DND-41 (cell line): Measurements from ENCODE around the gene DDX28.

Experiments
- ATAC-seq: fragments of 200-7000 bp; cut with Tn5 transposase; 3 replicates; pipeline ENCODE4 v1.9.1; 2021; ENCODE audit warnings: low read depth; ENCODE audit not compliant: insufficient read depth
- DNase-seq: peaks from one replicate; pipeline ENCODE4 v3.0.0-alpha.2; 2020
- H2AFZ ChIP-seq: 2 replicates; pipeline ENCODE4 v1.6.0; 2012; ENCODE audit warnings: low read depth, low read length
- H3K27ac ChIP-seq: 2 replicates; pipeline ENCODE4 v1.5.1; 2012; ENCODE audit warnings: low read length, inconsistent platforms
- H3K27me3 ChIP-seq: fragments of 200-600 bp; sonication (generic); 2 replicates; pipeline ENCODE4 v1.6.0; 2012; ENCODE audit warnings: low read length, mild to moderate bottlenecking, inconsistent platforms; ENCODE audit not compliant: insufficient read depth, poor library complexity
- H3K36me3 ChIP-seq: 2 replicates; pipeline ENCODE4 v1.5.1; 2012; ENCODE audit warnings: low read length, inconsistent platforms; ENCODE audit not compliant: insufficient read depth
- H3K4me1 ChIP-seq: 2 replicates; pipeline ENCODE4 v1.5.1; 2012; ENCODE audit warnings: mild to moderate bottlenecking, low read length; ENCODE audit not compliant: insufficient read depth
- H3K4me2 ChIP-seq: 2 replicates; pipeline ENCODE4 v1.6.0; 2012; ENCODE audit warnings: mild to moderate bottlenecking, moderate library complexity, low read length, inconsistent platforms; ENCODE audit not compliant: insufficient read depth
- H3K4me3 ChIP-seq, 2 experiments: fragments of 200-600 bp in 1 of 2; shearing (Covaris generic) in 1 of 2; 2 replicates each; pipeline ENCODE4 v1.5.1; 2012 to 2016; ENCODE audit warnings: inconsistent platforms in 2 of 2, low read length in 2 of 2, mild to moderate bottlenecking in 2 of 2, low read depth in 1 of 2, moderate library complexity in 1 of 2
- H3K79me2 ChIP-seq: 2 replicates; pipeline ENCODE4 v1.6.0; 2012; ENCODE audit warnings: low read length, inconsistent platforms; ENCODE audit not compliant: insufficient read depth
- H3K9ac ChIP-seq: 2 replicates; pipeline ENCODE4 v1.6.0; 2012; ENCODE audit warnings: low read depth, mild to moderate bottlenecking, inconsistent platforms, low read length, moderate library complexity
- H3K9me3 ChIP-seq: 2 replicates; pipeline ENCODE4 v1.5.1; 2012; ENCODE audit warnings: low read length, moderate library complexity, mild to moderate bottlenecking, inconsistent platforms; ENCODE audit not compliant: insufficient read depth, severe bottlenecking
- H4K20me1 ChIP-seq: 2 replicates; pipeline ENCODE4 v1.6.0; 2012; ENCODE audit warnings: low read length; ENCODE audit not compliant: insufficient read depth
- CTCF ChIP-seq: IDR thresholded peaks from 2 replicates; pipeline ENCODE4 v1.5.1; 2012; ENCODE audit warnings: borderline replicate concordance, low read length, moderate library complexity, mild to moderate bottlenecking; ENCODE audit not compliant: poor library complexity, severe bottlenecking; ENCODE audit errors: extremely low read depth
- EZH2 ChIP-seq: IDR thresholded peaks from 3 replicates; pipeline ENCODE4 v1.6.1; 2012; ENCODE audit warnings: borderline replicate concordance, low read depth, mild to moderate bottlenecking, moderate library complexity, low read length, inconsistent platforms; ENCODE audit not compliant: severe bottlenecking

The DDX28 gene

GRCh38 chr16:68064791-68065365, 41.8 kb upstream of the DDX28 start:
- peak; percentile 90 for ATAC-seq
- no peak overlapping the region for H3K9ac ChIP-seq
- peak; percentile 80 for DNase-seq
- peaks cover 26% of the 10 kb centered on the region for H3K36me3 ChIP-seq
- H3K4me2 ChIP-seq, result no peak overlapping the region
- H3K27me3 ChIP-seq, result no peaks in the 10 kb centered on the region
- H3K4me3 ChIP-seq, result no peak overlapping the region
- TF ChIP-seq CTCF, result peak; percentile 92
- TF ChIP-seq EZH2, result no peak
- H3K79me2 ChIP-seq, result no peaks in the 10 kb centered on the region
- H3K27ac ChIP-seq, result 0 out of 2 replicates have a peak overlapping the region, but pooled peaks have one; percentile 1
- H3K9me3 ChIP-seq, result no peaks in the 10 kb centered on the region
- peaks cover 6% of the 10 kb centered on the region for H3K4me1 ChIP-seq
- H2AFZ ChIP-seq, result no peak overlapping the region
- H4K20me1 ChIP-seq, result no peaks in the 10 kb centered on the region

- Histone ChIP-seq H4K20me1 (no peaks in the 10 kb centered on the region), H3K27ac (no peak overlapping the region), H3K9me3 (no peaks in the 10 kb centered on the region), H3K79me2 (no peaks in the 10 kb centered on the region), H3K9ac (no peak overlapping the region), H3K4me1 (no peaks in the 10 kb centered on the region), H3K36me3 (peaks cover 26% of the 10 kb centered on the region), H2AFZ (no peak overlapping the region), H3K27me3 (no peaks in the 10 kb centered on the region), H3K4me2 (no peak overlapping the region), H3K4me3 (no peak overlapping the region)
- DNase-seq (peak; percentile 50), ATAC-seq (peak; percentile 70)
- TF ChIP-seq EZH2, result no peak
- TF ChIP-seq CTCF, result no peak
These were observed 39.9 kb upstream of the DDX28 start for GRCh38 chr16:68062910-68063393.

- no peaks in the 10 kb centered on the region for H3K4me1 ChIP-seq
- H3K79me2 ChIP-seq, result no peaks in the 10 kb centered on the region
- peaks cover 24% of the 10 kb centered on the region for H3K36me3 ChIP-seq
- no peak for ATAC-seq
- H4K20me1 ChIP-seq, result no peaks in the 10 kb centered on the region
- no peaks in the 10 kb centered on the region for H3K27me3 ChIP-seq
- no peaks in the 10 kb centered on the region for H3K9me3 ChIP-seq
- TF ChIP-seq EZH2 (no peak), CTCF (no peak)
- H2AFZ ChIP-seq, result no peak overlapping the region
- H3K9ac ChIP-seq, result no peak overlapping the region
- DNase-seq, result no peak
- no peak overlapping the region for H3K27ac ChIP-seq
- H3K4me3 ChIP-seq, result no peak overlapping the region
- no peak overlapping the region for H3K4me2 ChIP-seq
These were observed 38.4 kb upstream of the DDX28 start for GRCh38 chr16:68061396-68061795.

GRCh38 chr16:68059804-68060203, 36.8 kb upstream of the DDX28 start:
- Histone ChIP-seq H3K4me1 (no peaks in the 10 kb centered on the region), H3K9me3 (no peaks in the 10 kb centered on the region), H3K36me3 (peaks cover 33% of the 10 kb centered on the region), H3K27ac (no peak overlapping the region), H3K27me3 (no peaks in the 10 kb centered on the region), H3K4me2 (no peak overlapping the region), H3K79me2 (no peaks in the 10 kb centered on the region), H2AFZ (no peak overlapping the region), H4K20me1 (no peaks in the 10 kb centered on the region), H3K9ac (no peak overlapping the region), H3K4me3 (no peak overlapping the region)
- TF ChIP-seq CTCF, result no peak
- no peak for TF ChIP-seq EZH2
- DNase-seq, result no peak
- no peak for ATAC-seq
